SJCRH30 (cell line): ENCODE data around the gene RNASET2. TPM values are rescaled to one million over a fixed set of nuclear protein-coding genes. Genes with fewer than 3 reads are reported as not detected.
A peak's percentile ranks its signal among the peaks of the same experiment; 100 is the strongest.
"Not testable (repeated sequence)": the region's sequence is repeated elsewhere in the genome, so short reads cannot be mapped to it uniquely, and the experiment has no call there.

ENCODE experiments used
- DNase-seq, 2 experiments: peaks; one replicate each; pipeline ENCODE4 v3.0.0-alpha.2; 2015 to 2020
- H3K27ac ChIP-seq: fragments of 250-450 bp; sonication (Bioruptor Pico); 2 replicates; pipeline ENCODE4 v1.5.1; 2020; ENCODE audit warnings: mild to moderate bottlenecking, moderate library complexity
- H3K27me3 ChIP-seq: fragments of 250-450 bp; sonication (Bioruptor Pico); 2 replicates; pipeline ENCODE4 v1.5.1; 2020; ENCODE audit warnings: mild to moderate bottlenecking, moderate library complexity
- H3K36me3 ChIP-seq: fragments of 250-450 bp; sonication (Bioruptor Pico); 2 replicates; pipeline ENCODE4 v1.5.1; 2020; ENCODE audit warnings: mild to moderate bottlenecking, moderate library complexity
- H3K4me1 ChIP-seq: fragments of 250-450 bp; sonication (Bioruptor Pico); 2 replicates; pipeline ENCODE4 v1.5.1; 2020; ENCODE audit warnings: mild to moderate bottlenecking, moderate library complexity
- H3K4me3 ChIP-seq: fragments of 250-450 bp; sonication (Bioruptor Pico); 2 replicates; pipeline ENCODE4 v1.5.1; 2020; ENCODE audit warnings: mild to moderate bottlenecking, moderate library complexity
- H3K9me3 ChIP-seq: fragments of 250-450 bp; sonication (Bioruptor Pico); replicated peaks from 2 replicates; pipeline ENCODE4 v1.5.1; 2020; ENCODE audit warnings: mild to moderate bottlenecking, moderate library complexity
- total RNA-seq: library from RNA; depleted of rRNA; stranded (reverse); fragments of >200 nt; shearing (Covaris generic); gene quantifications from 2 replicates; pipeline ENCODE4 v1.2.3, GENCODE V29; 2014

The RNASET2 gene
- total RNA-seq, 1 experiment from 2014 or later, result 17.2 TPM

DNA sequence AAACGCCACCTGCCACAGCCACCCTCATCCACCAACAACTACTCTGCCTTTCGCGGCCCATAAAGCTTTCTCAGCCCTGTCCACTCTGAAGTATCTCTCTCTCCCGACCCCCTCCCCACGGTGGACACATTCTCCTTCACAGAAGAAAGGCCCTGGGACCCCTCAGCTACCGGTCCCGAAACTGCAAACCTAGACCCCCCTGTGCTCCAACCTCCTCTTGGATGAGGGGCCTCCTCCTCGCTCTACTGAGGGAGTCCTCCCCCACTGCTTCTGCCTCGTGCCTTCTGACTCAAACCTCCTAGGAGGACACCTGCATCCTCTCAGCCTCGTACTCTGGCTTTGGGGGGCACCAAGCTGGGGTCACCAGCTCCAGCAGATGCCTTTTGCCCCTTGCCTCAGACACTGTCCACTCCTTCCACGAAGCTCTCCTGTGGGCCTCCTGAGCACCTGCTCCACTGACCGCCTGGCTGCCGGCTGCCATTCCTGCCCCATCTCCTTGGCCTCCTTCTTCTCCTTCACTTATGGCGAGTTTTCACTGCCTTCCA lies 24.9 kb downstream of the RNASET2 start:
- DNase-seq, result no peak
- no peaks in the 10 kb centered on the region for H3K36me3 ChIP-seq
- H3K27ac ChIP-seq, result no peak overlapping the region
- H3K27me3 ChIP-seq, result no peaks in the 10 kb centered on the region
- no peak overlapping the region for H3K4me3 ChIP-seq
- H3K9me3 ChIP-seq, result no peaks in the 10 kb centered on the region
- H3K4me1 ChIP-seq, result peaks cover 8% of the 10 kb centered on the region; the same call in 1 of the 2 replicates

DNA sequence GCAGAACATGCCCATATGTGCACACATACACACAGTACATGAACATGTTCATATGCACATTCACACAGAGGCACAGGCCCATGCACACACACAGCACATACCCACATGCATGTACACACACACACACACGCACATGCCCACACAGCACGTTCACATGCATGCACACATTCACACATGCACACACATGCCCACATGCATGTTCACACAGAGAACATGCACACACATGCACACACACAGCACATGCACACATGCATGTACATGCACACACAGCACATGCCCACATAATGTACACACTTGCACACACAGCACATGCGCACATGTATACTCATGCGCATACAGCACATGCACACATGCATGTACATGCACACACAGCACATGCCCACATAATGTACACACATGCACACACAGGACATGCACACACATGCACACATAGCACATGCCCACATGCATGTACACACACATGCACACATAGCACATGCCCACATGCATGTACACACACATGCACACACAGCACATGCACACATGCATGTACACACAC lies 25.9 kb downstream of the RNASET2 start:
- no peak for DNase-seq
- H3K4me1 ChIP-seq, result peaks cover 2% of the 10 kb centered on the region; the same call in 1 of the 2 replicates
- no peaks in the 10 kb centered on the region for H3K36me3 ChIP-seq
- H3K27ac ChIP-seq, result no peak overlapping the region
- H3K9me3 ChIP-seq, result no peaks in the 10 kb centered on the region
- no peak overlapping the region for H3K4me3 ChIP-seq
- no peaks in the 10 kb centered on the region for H3K27me3 ChIP-seq

GRCh38 chr6:166929542-166930189 lies 26.7 kb downstream of the RNASET2 start:
- Histone ChIP-seq H3K27me3 (no peaks in the 10 kb centered on the region), H3K27ac (peak overlapping the region; percentile 5; the same call in 1 of the 2 replicates), H3K4me1 (peaks cover 2% of the 10 kb centered on the region; the same call in 1 of the 2 replicates), H3K36me3 (no peaks in the 10 kb centered on the region), H3K4me3 (no peak overlapping the region), H3K9me3 (no peaks in the 10 kb centered on the region)
- peak; percentile 48 to 52 for DNase-seq

- Histone ChIP-seq H3K36me3 (no peaks in the 10 kb centered on the region), H3K4me3 (no peak overlapping the region), H3K9me3 (no peaks in the 10 kb centered on the region), H3K27me3 (no peaks in the 10 kb centered on the region), H3K4me1 (peaks cover 2% of the 10 kb centered on the region; the same call in 1 of the 2 replicates), H3K27ac (peak overlapping the region; percentile 5; the same call in 1 of the 2 replicates)
- no peak for DNase-seq
These were observed 27.5 kb downstream of the RNASET2 start for GRCh38 chr6:166928644-166929541.

DNA sequence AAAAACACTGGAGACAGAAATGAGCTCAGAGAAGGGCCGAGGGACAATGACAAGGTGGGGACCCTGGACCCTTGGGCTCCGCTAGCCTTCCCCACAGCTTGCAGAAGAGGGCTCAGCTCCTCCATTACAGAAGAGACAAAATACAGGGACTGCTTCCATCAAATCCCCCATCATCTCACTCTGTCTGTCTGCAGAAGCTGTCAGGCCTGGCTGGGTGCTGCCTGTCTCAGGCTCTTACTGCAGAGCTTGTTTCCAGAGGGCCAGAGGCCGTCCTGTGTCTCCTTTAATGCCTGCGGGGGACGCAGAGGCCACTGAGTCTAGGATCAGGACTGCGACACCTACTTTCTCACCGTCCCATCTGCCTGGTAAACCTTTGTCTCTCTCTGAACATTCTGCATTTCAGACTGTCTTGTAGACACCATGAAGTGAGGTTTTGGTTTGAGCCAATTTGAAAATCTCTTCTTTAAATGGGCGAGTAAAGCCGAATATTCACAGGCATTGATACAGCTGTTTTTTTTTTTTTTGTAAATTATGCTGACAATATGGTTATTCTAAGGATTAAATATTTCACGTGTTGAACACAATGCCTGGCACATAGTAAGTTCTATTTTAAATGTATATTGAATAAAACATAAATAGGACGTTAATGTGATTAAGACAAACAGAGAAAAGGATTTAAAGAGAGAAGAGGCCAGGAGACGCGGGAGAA lies 28.3 kb downstream of the RNASET2 start:
- Histone ChIP-seq H3K27me3 (no peaks in the 10 kb centered on the region), H3K9me3 (no peaks in the 10 kb centered on the region), H3K4me3 (no peak overlapping the region), H3K27ac (no peak overlapping the region), H3K4me1 (peaks cover 2% of the 10 kb centered on the region; the same call in 1 of the 2 replicates), H3K36me3 (no peaks in the 10 kb centered on the region)
- DNase-seq, result no peak

- H3K4me3 ChIP-seq, result no peak overlapping the region
- no peaks in the 10 kb centered on the region for H3K36me3 ChIP-seq
- DNase-seq, result no peak
- no peaks in the 10 kb centered on the region for H3K27me3 ChIP-seq
- H3K9me3 ChIP-seq, result no peaks in the 10 kb centered on the region
- peaks cover 2% of the 10 kb centered on the region; the same call in 1 of the 2 replicates for H3K4me1 ChIP-seq
- H3K27ac ChIP-seq, result no peak overlapping the region
These were observed 29.0 kb downstream of the RNASET2 start for GRCh38 chr6:166927240-166927934.

DNA sequence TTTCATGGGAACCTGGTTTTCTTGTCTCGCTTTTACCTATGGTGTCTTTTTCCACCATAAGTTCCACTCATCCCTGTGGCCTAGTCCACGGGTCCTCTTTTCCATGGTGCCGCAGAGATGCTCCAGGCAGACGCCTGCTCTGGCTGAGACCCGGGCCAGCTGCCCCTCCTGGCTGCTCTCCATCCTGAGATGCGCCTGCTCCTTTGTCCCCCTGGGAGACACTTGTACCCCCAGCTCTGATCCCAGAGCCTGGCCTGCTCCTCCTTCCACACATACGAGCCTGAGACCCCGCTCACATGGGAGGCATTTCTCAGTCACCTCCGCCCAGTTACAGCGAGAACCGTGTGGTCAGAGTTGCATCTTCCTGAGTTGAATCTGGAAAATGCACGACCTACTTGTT lies 29.6 kb downstream of the RNASET2 start:
- Histone ChIP-seq H3K27me3 (no peaks in the 10 kb centered on the region), H3K4me3 (no peak overlapping the region), H3K36me3 (no peaks in the 10 kb centered on the region), H3K9me3 (no peaks in the 10 kb centered on the region), H3K4me1 (peaks cover 2% of the 10 kb centered on the region; the same call in 1 of the 2 replicates), H3K27ac (no peak overlapping the region)
- no peak for DNase-seq

GRCh38 chr6:166925141-166925996 lies 31.0 kb downstream of the RNASET2 start:
- Histone ChIP-seq H3K27me3 (no peaks in the 10 kb centered on the region), H3K4me1 (peaks cover 2% of the 10 kb centered on the region; the same call in 1 of the 2 replicates), H3K27ac (no peak overlapping the region), H3K9me3 (no peaks in the 10 kb centered on the region), H3K36me3 (no peaks in the 10 kb centered on the region), H3K4me3 (no peak overlapping the region)
- no peak for DNase-seq

GRCh38 chr6:166924531-166924930 lies 31.8 kb downstream of the RNASET2 start:
- no peaks in the 10 kb centered on the region for H3K9me3 ChIP-seq
- no peak overlapping the region for H3K4me3 ChIP-seq
- peaks cover 2% of the 10 kb centered on the region; the same call in 1 of the 2 replicates for H3K4me1 ChIP-seq
- no peak overlapping the region for H3K27ac ChIP-seq
- H3K36me3 ChIP-seq, result no peaks in the 10 kb centered on the region
- H3K27me3 ChIP-seq, result no peaks in the 10 kb centered on the region
- DNase-seq, result no peak

DNA sequence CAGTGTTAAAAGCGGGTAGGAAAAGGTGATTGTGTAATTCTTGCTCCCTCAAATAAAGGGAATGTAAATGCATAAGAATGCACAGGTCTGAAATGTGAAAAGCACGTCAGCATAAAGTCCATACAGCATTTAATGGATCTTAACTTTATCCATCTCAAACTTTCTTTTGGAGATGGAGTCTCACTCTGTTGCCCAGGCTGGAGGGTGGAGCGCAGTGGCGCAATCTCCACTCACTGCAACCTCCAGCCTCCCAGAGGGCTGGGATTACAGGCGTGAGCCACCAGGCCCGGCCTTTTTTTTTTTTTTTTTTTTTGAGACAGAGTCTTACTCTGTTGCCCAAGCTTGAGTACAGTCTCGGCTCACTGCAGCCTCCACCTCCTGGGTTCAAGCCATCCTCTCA lies 33.4 kb downstream of the RNASET2 start:
- Histone ChIP-seq H3K9me3 (no peaks in the 10 kb centered on the region), H3K4me1 (no peaks in the 10 kb centered on the region), H3K36me3 (no peaks in the 10 kb centered on the region), H3K4me3 (no peak overlapping the region), H3K27ac (no peak overlapping the region), H3K27me3 (no peaks in the 10 kb centered on the region)
- no peak for DNase-seq

DNA sequence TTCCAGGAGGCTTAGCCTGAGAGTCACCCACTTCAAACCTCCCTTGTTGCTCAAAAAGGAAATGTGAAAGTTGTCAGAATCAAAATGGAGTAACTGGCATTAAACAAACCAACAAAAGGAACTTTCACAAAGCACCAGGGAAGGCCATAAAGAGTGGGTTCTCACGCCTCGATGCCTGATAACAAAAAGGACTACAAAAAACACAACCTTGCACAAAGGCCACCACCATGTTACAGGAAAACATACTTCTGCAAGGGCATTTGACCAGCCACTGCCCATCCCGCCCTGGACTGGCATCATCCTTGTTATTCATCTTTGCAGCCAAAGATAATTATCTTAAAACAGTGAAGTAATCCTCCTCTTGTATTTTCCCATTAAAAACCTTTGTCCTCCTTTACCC lies 34.8 kb downstream of the RNASET2 start:
- DNase-seq, result no peak
- H3K36me3 ChIP-seq, result no peaks in the 10 kb centered on the region
- no peaks in the 10 kb centered on the region for H3K27me3 ChIP-seq
- no peaks in the 10 kb centered on the region for H3K4me1 ChIP-seq
- no peak overlapping the region for H3K4me3 ChIP-seq
- no peak overlapping the region for H3K27ac ChIP-seq
- H3K9me3 ChIP-seq, result no peaks in the 10 kb centered on the region

DNA sequence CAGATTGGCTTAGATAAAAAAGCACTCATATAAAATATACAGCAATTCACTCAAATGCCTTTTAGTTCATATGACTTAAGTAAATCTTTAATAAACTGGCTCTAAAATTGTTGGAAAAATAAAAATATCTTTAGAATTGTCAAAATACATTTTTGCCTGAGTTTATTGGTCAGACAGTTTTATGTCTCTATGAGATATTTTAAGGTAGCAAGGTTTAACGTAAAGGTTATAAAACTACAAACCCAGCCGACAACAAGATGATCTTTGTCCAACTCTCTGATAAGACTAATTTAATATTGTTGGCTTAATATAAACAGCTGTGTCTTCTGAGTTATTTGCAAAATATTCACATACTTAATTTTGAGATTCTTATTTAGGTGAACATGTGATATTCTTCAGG lies 39.5 kb downstream of the RNASET2 start:
- Histone ChIP-seq H3K27ac (no peak overlapping the region), H3K27me3 (no peaks in the 10 kb centered on the region), H3K36me3 (no peaks in the 10 kb centered on the region), H3K4me1 (no peaks in the 10 kb centered on the region), H3K4me3 (no peak overlapping the region), H3K9me3 (no peaks in the 10 kb centered on the region)
- DNase-seq, result no peak

DNA sequence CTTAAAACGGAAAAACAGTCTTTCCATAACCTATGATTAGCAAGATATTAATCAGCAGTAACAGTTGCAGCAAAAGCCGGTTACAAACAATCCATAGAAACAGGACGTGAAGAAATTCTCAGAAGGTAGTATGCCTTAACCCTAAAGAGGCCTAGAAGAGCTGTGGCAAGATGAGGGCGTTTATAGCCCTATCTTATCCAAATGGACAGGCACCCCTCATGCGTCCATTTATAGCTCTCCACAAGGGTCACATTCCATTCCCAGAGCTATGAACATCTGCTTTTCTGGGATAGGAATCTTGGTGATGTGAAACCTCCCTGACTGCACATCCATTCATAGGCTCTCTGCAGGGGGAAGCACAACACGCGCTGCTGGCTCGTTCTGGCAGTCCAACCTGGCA lies 40.9 kb downstream of the RNASET2 start:
- not testable (repeated sequence) for H3K9me3 ChIP-seq, H3K4me1 ChIP-seq, H3K4me3 ChIP-seq, H3K27me3 ChIP-seq, H3K36me3 ChIP-seq, H3K27ac ChIP-seq, DNase-seq
